ENCODE data around the gene TPD52L2. TPM values are rescaled to one million over a fixed set of nuclear protein-coding genes. Genes with fewer than 3 reads are reported as not detected.
"Not testable (repeated sequence)": the region's sequence is repeated elsewhere in the genome, so short reads cannot be mapped to it uniquely, and the experiment has no call there.

Gene TPD52L2
- total RNA-seq, 1 donor from 2014 or later: 72.2 TPM

GRCh38 chr20:63835021-63835858, 29.8 kb upstream of the TPD52L2 start:
- DNase-seq (ENCODE audit: low spot score): peak; percentile 99

DNA sequence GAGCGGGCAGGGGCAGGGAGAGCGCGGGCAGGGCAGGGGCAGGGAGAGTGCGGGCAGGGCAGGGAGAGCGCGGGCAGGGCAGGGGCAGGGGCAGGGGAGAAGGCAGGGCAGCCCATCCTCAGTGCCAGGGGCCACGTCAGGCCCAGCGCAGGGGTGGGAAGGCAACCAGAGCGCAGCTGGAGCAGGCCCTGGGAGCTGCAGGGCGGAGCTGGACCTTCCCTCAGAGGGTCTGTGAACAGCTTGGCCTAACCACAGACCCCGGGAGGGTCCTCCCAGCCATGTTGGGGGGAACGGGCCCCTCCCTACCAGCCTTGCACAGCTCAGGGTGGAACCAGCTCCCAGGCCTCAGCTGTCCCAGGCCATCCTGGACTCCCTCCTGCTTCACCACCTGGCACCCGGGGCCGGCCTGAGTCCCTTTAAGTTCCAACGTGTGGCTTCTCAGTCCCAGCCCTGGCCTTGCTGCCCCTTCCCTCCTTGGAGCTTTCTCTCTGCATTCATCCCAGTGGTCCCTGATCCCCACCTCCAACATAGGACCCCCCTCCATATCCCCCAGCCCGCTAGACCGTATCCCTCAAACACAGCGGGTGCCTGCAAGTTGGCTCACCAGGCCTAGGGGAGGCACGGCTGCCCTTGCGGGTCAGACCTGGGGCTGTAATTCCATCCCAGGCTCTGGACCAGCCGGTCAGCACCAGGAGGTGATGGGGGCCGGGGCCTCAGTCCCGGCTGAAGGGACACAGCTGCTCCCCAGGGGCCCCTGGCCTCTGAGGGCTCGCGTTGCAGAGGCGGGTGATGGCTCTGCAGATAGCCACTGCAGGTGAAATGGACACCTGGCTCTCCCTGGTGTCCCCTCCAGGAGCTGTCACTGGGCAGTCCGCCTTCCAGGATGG, 28.4 kb upstream of the TPD52L2 start:
- DNase-seq (ENCODE audit: low spot score): no peak

DNA sequence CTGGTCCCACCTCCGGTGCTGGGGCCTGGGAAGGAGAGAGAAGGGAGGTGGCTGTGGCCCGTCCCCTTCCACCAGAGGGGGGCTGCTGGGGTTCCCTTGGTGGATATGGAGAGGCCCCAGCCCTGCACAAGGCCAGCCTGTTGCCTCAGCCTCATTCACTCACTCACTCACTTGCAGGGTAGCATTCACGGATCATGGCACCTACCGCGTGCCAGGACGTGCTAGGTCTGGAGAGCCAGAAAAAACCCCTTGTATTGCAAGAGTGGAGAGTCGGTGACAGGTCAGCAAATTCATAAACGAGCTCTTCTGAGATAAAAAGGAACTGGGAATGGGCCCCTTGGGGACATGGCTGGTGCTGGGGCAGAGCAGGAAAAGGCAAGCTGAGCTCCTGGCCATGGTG, 27.6 kb upstream of the TPD52L2 start:
- no peak for DNase-seq (ENCODE audit: low spot score)

- DNase-seq (ENCODE audit: low spot score): no peak
Observed at GRCh38 chr20:63839620-63840019, 25.4 kb upstream of the TPD52L2 start.

GRCh38 chr20:63840405-63840828, 24.7 kb upstream of the TPD52L2 start:
- no peak for DNase-seq (ENCODE audit: low spot score)

GRCh38 chr20:63842258-63842657, 22.8 kb upstream of the TPD52L2 start:
- no peak for DNase-seq (ENCODE audit: low spot score)

DNA sequence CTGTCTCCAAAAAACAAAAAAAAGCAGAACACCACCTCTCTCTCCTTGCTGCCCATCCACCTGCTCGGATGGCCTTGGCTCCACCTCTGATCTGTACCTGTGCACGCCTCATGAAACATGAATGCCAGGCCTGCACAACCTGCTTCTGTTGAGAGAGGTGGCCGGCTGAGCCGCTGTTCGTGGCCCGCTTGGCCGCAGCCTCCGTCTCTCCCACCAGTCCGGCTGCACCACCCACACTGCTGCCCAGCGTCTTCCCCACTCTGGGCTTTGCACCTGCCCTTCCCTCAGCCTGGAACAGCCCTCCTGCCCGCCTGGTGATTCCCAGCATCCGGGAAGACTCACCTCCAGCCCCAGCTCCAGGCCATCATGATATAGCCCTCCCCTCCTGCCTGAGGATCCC, 21.8 kb upstream of the TPD52L2 start:
- DNase-seq (ENCODE audit: low spot score): no peak

GRCh38 chr20:63843778-63844177, 21.3 kb upstream of the TPD52L2 start:
- DNase-seq (ENCODE audit: low spot score): no peak

- no peak for DNase-seq (ENCODE audit: low spot score)
Observed at GRCh38 chr20:63844511-63844991, 20.5 kb upstream of the TPD52L2 start.

- peak; percentile 94 for DNase-seq (ENCODE audit: low spot score)
Observed at GRCh38 chr20:63846128-63846771, 18.8 kb upstream of the TPD52L2 start.

DNA sequence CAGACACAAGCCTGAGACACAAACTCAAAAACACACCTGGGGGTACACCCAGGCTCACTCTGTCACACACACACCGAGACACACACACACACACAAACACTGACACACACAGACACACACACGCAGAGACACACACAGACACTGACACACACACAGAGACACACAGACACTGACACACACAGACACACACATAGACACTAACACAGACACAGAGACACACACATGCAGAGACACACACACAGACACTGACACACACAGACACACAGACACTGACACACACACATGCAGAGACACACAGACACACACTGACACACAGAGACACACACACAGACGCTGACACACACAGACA, 18.2 kb upstream of the TPD52L2 start:
- DNase-seq (ENCODE audit: low spot score): no peak

- DNase-seq (ENCODE audit: low spot score): no peak
Observed at GRCh38 chr20:63847237-63848002, 17.6 kb upstream of the TPD52L2 start.

DNA sequence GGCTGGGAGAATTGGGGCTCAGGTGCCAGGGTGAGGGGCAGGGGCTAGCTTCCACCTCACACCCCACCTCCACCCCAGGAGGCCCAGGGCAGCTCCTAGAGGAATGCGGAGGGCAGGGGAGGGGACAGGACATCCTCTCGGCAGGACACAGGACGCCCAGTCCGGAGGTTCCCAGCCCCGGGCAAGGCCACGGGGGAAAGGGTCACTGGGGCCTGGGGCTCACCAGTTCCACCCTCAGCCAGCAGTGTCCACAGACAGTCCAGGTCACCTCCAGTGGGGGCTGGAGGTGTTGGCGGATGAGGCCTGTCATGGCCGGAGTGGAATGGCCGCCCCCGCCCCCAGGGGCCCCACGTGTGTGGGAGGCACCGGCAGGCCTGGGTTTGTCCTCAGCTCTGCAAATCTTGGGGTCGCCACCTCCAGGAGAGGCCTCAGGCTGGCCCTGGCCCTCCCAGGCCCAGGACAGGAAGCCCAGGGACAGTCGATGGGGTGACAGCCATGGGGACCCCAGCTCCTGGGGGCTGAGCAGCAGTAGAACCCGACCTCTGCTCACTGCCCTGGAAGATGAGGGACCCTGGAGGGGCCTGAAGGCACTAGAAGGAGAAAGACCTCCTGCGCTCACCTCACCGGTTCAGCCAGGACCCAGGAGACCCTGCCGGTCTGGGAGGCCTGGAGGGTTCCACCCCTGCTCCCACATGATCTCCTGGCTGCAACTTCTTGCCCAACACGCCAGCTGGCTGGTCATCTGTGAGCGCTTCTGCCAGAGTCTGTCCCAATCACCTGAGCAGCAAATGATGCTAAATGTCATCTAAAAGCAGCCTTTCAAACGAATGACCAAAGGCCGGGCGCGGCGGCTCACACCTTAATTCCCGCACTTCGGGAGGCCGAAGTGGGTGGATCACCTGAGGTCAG, 16.8 kb upstream of the TPD52L2 start:
- no peak for DNase-seq (ENCODE audit: low spot score)

GRCh38 chr20:63850689-63851547, 14.2 kb upstream of the TPD52L2 start:
- DNase-seq (ENCODE audit: low spot score): no peak

DNA sequence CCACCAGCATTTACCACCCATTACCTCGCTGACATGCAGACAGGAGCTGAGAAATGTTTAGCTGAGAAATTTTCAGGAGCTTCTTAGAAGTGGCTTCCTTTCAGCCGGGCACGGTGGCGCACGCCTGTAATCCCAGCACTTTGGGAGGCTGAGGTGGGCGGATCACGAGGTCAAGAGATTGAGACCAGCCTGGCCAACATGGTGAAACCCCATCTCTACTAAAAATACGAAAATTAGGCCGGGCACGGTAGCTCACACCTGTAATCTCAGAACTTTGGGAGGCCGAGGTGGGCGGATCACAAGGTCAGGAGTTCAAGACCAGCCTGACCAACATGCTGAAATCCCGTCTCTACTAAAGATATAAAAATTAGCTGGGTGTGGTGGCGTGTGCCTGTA, 13.5 kb upstream of the TPD52L2 start:
- not testable (repeated sequence) for DNase-seq (ENCODE audit: low spot score)

- DNase-seq (ENCODE audit: low spot score): not testable (repeated sequence)
Observed at GRCh38 chr20:63853733-63854068, 11.4 kb upstream of the TPD52L2 start.

DNA sequence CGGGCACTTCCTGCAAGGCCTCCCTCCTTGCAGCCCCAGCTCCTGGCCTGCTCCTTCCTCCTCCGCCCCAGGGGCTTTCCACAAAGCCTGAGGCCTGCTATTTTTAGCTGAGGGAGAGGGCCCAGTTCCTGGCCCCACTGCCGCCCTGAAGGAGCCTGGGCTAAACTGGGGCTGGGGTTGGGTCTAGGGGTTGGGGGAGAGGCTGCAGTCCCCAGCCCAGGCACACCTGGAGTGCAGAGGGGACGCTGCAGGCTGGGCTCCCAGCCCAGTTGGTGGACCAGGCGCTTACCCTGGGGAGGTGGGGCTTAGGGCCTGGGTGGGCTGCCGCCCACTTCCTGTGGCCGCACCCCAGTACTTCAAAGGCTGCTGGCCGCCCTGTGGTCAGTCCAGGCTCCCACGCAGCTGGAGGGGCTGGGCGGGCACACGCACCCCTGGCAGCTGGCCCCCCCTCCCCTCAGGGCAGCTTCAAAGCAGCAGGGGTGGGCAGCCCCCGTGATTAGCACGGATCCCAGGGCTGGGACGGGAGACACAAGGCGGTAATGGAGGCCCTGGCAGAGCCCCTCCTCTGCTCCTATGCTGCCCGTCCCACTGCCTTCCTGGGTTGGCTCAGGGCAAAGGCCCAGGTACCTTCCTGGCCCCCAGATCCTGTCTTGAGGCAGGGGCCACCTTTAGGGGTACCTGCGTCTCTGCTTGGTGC, 10.9 kb upstream of the TPD52L2 start:
- DNase-seq (ENCODE audit: low spot score): peak; percentile 67

GRCh38 chr20:63854766-63855362, 10.2 kb upstream of the TPD52L2 start:
- peak; percentile 25 for DNase-seq (ENCODE audit: low spot score)
